Measurements from ENCODE around the gene NDST4. TPM values are rescaled to one million over a fixed set of nuclear protein-coding genes. Genes with fewer than 3 reads are reported as not detected.

Gene NDST4
- total and polyA plus RNA-seq, 2 of the 4 experiments (the other 2 are of a cell fraction), result not detected

- CTCF ChIA-PET, result no interaction called here
- Histone ChIP-seq H2AFZ (replicated peaks; ENCODE audit: low read length, poor library complexity) (no peak overlapping the region), H3K9me1 (ENCODE audit: insufficient read depth, low read length) (no peaks in the 10 kb centered on the region), H3K4ac (ENCODE audit: low read depth, low read length) (no peak overlapping the region), H3K27ac (ENCODE audit: insufficient read depth, low read length) (no peak overlapping the region), H3K9ac (ENCODE audit: low read depth, low read length) (no peak overlapping the region), H2AK5ac (ENCODE audit: low read depth, low read length) (no peak overlapping the region), H3K56ac (ENCODE audit: extremely low read depth, insufficient read depth, low read length) (no peak overlapping the region), H2AK9ac (replicated peaks; ENCODE audit: low read depth, low read length, poor library complexity) (no peak overlapping the region), H4K20me1 (ENCODE audit: insufficient read depth, low read length) (no peaks in the 10 kb centered on the region), H4K5ac (ENCODE audit: low read depth, low read length) (no peak overlapping the region), H3K4me3 (ENCODE audit: insufficient read depth, low read depth, low read length) (no peak overlapping the region), H3K27me3 (ENCODE audit: control insufficient read depth, insufficient read depth, low read length) (no peaks in the 10 kb centered on the region), H3K9me3 (ENCODE audit: control insufficient read depth, insufficient read depth, low read length) (0 out of 2 replicates have a peak, but pooled peaks cover 3% of the 10 kb centered on the region), H2BK20ac (ENCODE audit: low read depth, low read length) (no peak overlapping the region), H3K79me1 (ENCODE audit: low read depth in 1 of 2, low read length in 2 of 2) (no peaks in the 10 kb centered on the region), H2BK15ac (ENCODE audit: low read depth, low read length) (no peak overlapping the region), H3K36me3 (ENCODE audit: control insufficient read depth, insufficient read depth, low read length) (no peaks in the 10 kb centered on the region), H2BK120ac (ENCODE audit: low read depth, low read length) (no peak overlapping the region), H3K18ac (ENCODE audit: low read depth, low read length) (no peak overlapping the region), H4K8ac (ENCODE audit: low read depth in 2 of 2, low read length in 2 of 2) (no peak overlapping the region), H3K4me2 (ENCODE audit: low read depth, low read length) (no peak overlapping the region), H3K14ac (replicated peaks; ENCODE audit: low read depth, low read length) (no peak overlapping the region), H2BK5ac (ENCODE audit: low read depth, low read length, poor library complexity, severe bottlenecking) (no peak overlapping the region), H3K4me1 (ENCODE audit: control insufficient read depth, insufficient read depth, low read length) (no peaks in the 10 kb centered on the region), H3K23ac (ENCODE audit: low read depth, low read length) (no peak overlapping the region), H4K91ac (ENCODE audit: insufficient read depth, low read depth, low read length) (no peak overlapping the region)
- ATAC-seq (ENCODE audit: low read depth), result no peak
- BruUV-seq (replicated peaks), result no TSS peak
- TF ChIP-seq RAD21 (IDR thresholded peaks at IDR 0.05; ENCODE audit: low read length) (no peak), FOS (IDR thresholded peaks at IDR 0.05; ENCODE audit: low read depth, low read length) (no peak), POLR2A (IDR thresholded peaks at IDR 0.05; ENCODE audit: low read depth, low read length) (no peak), MAFK (IDR thresholded peaks at IDR 0.05; ENCODE audit: low read depth, low read length) (no peak), MXI1 (IDR thresholded peaks at IDR 0.05; ENCODE audit: borderline replicate concordance, low read depth, low read length) (no peak), SMC3 (IDR thresholded peaks at IDR 0.05; ENCODE audit: low read depth, low read length) (no peak), BHLHE40 (IDR thresholded peaks at IDR 0.05; ENCODE audit: low read depth, low read length) (no peak), NFE2L2 (IDR thresholded peaks at IDR 0.05; ENCODE audit: low read depth, low read length) (no peak)
- no CpG with 5 or more reads among the region's 4 CpGs for WGBS, 2 experiments (ENCODE audit: extremely low coverage in 2 of 2, insufficient read length in 1 of 2)
- in situ Hi-C loops (cut with MboI; ENCODE audit: low sequenced_read_pairs) (no loop called here), dilution Hi-C loops (cut with HindIII; ENCODE audit: low sequenced_read_pairs, unreplicated experiment) (no loop called here), intact Hi-C loops (cut with micrococcal nuclease) (no loop called here)
- POLR2A ChIA-PET (ENCODE audit: unreplicated experiment), result no interaction called here
- no peak for DNase-seq
Observed at GRCh38 chr4:114986133-114986532, 127.3 kb downstream of the NDST4 start.
